HG02840 (cell line): Measurements from ENCODE around the gene VASH2.
"Not testable (repeated sequence)": the region's sequence is repeated elsewhere in the genome, so short reads cannot be mapped to it uniquely, and the experiment has no call there.

Experiments
- ATAC-seq: cut with Tn5 transposase; IDR thresholded peaks from one replicate; pipeline ENCODE4 v1.9.1; 2021; ENCODE audit warnings: mild to moderate bottlenecking, moderate library complexity, moderate number of reproducible peaks; ENCODE audit not compliant: unreplicated experiment, low FRiP score

The VASH2 gene

GRCh38 chr1:213017447-213018273 lies 67.3 kb downstream of the VASH2 start:
- no peak for ATAC-seq

GRCh38 chr1:213019450-213019849 lies 69.1 kb downstream of the VASH2 start:
- no peak for ATAC-seq

- no peak for ATAC-seq
These were observed 69.7 kb downstream of the VASH2 start for GRCh38 chr1:213020016-213020415.

GRCh38 chr1:213027024-213027423 lies 76.7 kb downstream of the VASH2 start:
- ATAC-seq = not testable (repeated sequence)

GRCh38 chr1:213032651-213033050 lies 82.3 kb downstream of the VASH2 start:
- ATAC-seq = no peak

GRCh38 chr1:213034713-213035112 lies 84.4 kb downstream of the VASH2 start:
- ATAC-seq = no peak

- ATAC-seq = no peak
These were observed 85.2 kb downstream of the VASH2 start for GRCh38 chr1:213035573-213035972.
